Mesothelial cell of epicardium (in vitro differentiated cells): ENCODE results near the gene PPBP. TPM values are rescaled to one million over a fixed set of nuclear protein-coding genes. Genes with fewer than 3 reads are reported as not detected.
"Not testable (repeated sequence)": the region's sequence is repeated elsewhere in the genome, so short reads cannot be mapped to it uniquely, and the experiment has no call there.

Experiments
- DNase-seq, 2 experiments: peaks; one replicate each; pipeline ENCODE4 v3.0.0; 2021; ENCODE audit warnings: low spot score in 2 of 2; ENCODE audit not compliant: unreplicated experiment in 2 of 2
- H3K27ac Mint-ChIP-seq: 2 replicates; pipeline ENCODE4 v1.8.0; 2021; ENCODE audit warnings: mixed read lengths
- H3K27me3 Mint-ChIP-seq: 2 replicates; pipeline ENCODE4 v1.8.0; 2021; ENCODE audit warnings: low read depth, mixed read lengths
- H3K36me3 Mint-ChIP-seq: 2 replicates; pipeline ENCODE4 v1.8.0; 2021; ENCODE audit warnings: mixed read lengths
- H3K4me1 Mint-ChIP-seq: 2 replicates; pipeline ENCODE4 v1.8.0; 2021; ENCODE audit warnings: mixed read lengths
- H3K4me3 Mint-ChIP-seq: 2 replicates; pipeline ENCODE4 v1.8.0; 2021; ENCODE audit warnings: mild to moderate bottlenecking, moderate library complexity, mixed read lengths
- H3K9me3 Mint-ChIP-seq: 2 replicates; pipeline ENCODE4 v1.8.0; 2021; ENCODE audit warnings: mixed read lengths
- total RNA-seq: library from RNA; stranded (reverse); gene quantifications from 3 replicates; pipeline ENCODE4 v1.2.1, GENCODE V29; 2021
- TF ChIP-seq, protein P1 (sequence below): fragments of 200-600 bp; sonication (generic); IDR thresholded peaks from one replicate; pipeline ENCODE4 v1.5.0; 2021; ENCODE audit warnings: antibody characterized with exemption; ENCODE audit not compliant: unreplicated experiment

Gene PPBP
- total RNA-seq, 1 donor from 2014 or later, result not detected

DNA sequence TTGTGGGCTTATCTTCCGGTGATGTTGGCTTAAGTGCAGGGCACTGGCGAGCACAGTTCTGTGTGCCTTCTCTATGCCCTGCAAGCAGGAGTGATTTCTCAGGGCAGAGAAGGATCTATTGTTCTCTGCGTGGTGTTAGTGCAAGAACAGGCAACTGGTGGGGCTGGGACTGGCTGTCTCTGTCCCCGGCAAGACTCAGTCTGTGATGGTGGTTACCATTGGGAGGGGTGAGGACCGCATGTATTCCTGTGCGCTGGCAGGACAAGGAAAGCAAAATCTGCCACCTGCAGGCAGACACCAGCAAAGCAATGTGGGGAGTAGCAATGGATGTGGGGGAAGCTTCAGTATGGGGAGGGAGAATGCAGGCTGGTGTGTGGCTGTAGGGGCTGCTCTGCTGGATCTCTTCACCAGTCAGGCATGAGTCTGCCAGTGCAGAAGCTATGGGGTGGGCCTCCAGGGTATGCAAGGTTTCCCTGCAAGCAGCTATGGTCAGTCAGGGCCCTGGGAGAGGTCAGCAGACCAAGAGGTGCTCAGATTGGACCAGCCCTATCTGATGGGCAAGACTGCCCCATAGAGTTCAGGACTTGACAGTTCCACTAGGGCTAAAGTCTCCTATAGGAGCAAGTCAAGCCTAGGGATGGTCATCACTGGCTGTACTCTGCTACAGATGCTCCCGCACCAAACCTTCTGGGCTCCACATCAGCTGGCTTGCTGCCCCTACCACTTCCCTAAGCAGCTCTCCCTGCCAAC, 23.0 kb downstream of the PPBP start:
- no peak overlapping the region for H3K27ac Mint-ChIP-seq
- H3K9me3 Mint-ChIP-seq, result peaks cover 33% of the 10 kb centered on the region
- DNase-seq, result no peak
- peaks cover 7% of the 10 kb centered on the region for H3K27me3 Mint-ChIP-seq
- no peaks in the 10 kb centered on the region for H3K36me3 Mint-ChIP-seq
- no peak overlapping the region for H3K4me3 Mint-ChIP-seq
- no peaks in the 10 kb centered on the region for H3K4me1 Mint-ChIP-seq
- TF ChIP-seq, protein P1, sequence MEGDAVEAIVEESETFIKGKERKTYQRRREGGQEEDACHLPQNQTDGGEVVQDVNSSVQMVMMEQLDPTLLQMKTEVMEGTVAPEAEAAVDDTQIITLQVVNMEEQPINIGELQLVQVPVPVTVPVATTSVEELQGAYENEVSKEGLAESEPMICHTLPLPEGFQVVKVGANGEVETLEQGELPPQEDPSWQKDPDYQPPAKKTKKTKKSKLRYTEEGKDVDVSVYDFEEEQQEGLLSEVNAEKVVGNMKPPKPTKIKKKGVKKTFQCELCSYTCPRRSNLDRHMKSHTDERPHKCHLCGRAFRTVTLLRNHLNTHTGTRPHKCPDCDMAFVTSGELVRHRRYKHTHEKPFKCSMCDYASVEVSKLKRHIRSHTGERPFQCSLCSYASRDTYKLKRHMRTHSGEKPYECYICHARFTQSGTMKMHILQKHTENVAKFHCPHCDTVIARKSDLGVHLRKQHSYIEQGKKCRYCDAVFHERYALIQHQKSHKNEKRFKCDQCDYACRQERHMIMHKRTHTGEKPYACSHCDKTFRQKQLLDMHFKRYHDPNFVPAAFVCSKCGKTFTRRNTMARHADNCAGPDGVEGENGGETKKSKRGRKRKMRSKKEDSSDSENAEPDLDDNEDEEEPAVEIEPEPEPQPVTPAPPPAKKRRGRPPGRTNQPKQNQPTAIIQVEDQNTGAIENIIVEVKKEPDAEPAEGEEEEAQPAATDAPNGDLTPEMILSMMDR, result no peak

DNA sequence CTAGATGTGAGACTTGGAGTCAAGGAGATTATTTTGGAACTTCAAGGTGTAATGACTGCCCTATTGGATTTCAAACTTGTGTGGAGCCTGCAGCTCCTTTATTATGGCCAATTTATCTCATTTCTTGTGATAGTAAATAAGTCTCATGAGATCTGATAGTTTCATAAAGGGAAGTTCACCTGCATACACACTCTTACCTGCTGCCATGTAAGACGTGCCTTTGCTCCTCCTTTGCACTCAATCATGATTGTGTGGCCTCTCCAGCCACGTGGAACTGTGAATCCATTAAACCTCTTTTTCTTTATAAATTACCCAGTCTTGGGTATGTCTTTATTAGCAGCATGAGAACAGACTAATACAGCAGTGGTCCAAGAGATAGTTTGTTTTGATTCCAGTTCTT, 25.3 kb downstream of the PPBP start:
- H3K9me3 Mint-ChIP-seq, result peaks cover 44% of the 10 kb centered on the region

GRCh38 chr4:73959041-73959440, 28.9 kb downstream of the PPBP start:
- not testable (repeated sequence) for H3K27me3 Mint-ChIP-seq, H3K4me1 Mint-ChIP-seq, DNase-seq, H3K36me3 Mint-ChIP-seq, H3K4me3 Mint-ChIP-seq, H3K27ac Mint-ChIP-seq
- H3K9me3 Mint-ChIP-seq, result peaks cover 59% of the 10 kb centered on the region

More for the DNA sequence above, 25.3 kb downstream of the PPBP start:
- Mint-ChIP-seq H3K4me1 (no peaks in the 10 kb centered on the region), H3K27ac (no peak overlapping the region), H3K36me3 (no peaks in the 10 kb centered on the region), H3K4me3 (no peak overlapping the region), H3K27me3 (peaks cover 7% of the 10 kb centered on the region)
- DNase-seq, result no peak
- TF ChIP-seq, protein P1, result no peak

- Mint-ChIP-seq H3K27ac (no peak overlapping the region), H3K4me1 (no peaks in the 10 kb centered on the region), H3K4me3 (no peak overlapping the region), H3K27me3 (peaks cover 7% of the 10 kb centered on the region), H3K9me3 (peaks cover 21% of the 10 kb centered on the region), H3K36me3 (no peaks in the 10 kb centered on the region)
- TF ChIP-seq, protein P1, result no peak
- no peak for DNase-seq
Observed at GRCh38 chr4:73952352-73952751, 35.6 kb downstream of the PPBP start.

GRCh38 chr4:73950376-73950920, 37.5 kb downstream of the PPBP start:
- not testable (repeated sequence) for DNase-seq, H3K4me3 Mint-ChIP-seq, H3K4me1 Mint-ChIP-seq, H3K27ac Mint-ChIP-seq, H3K36me3 Mint-ChIP-seq
- Mint-ChIP-seq H3K27me3 (peaks cover 21% of the 10 kb centered on the region), H3K9me3 (peaks cover 14% of the 10 kb centered on the region)

- Mint-ChIP-seq H3K9me3 (peaks cover 7% of the 10 kb centered on the region), H3K27ac (no peak overlapping the region), H3K4me1 (peaks cover 7% of the 10 kb centered on the region), H3K27me3 (peaks cover 33% of the 10 kb centered on the region), H3K36me3 (no peaks in the 10 kb centered on the region), H3K4me3 (no peak overlapping the region)
- TF ChIP-seq, protein P1, result no peak
- no peak for DNase-seq
Observed at GRCh38 chr4:73948990-73949706, 38.8 kb downstream of the PPBP start.
